ENCODE measurements around the gene OSTN. TPM values are rescaled to one million over a fixed set of nuclear protein-coding genes. Genes with fewer than 3 reads are reported as not detected.

The OSTN gene
- total RNA-seq, 1 donor from 2014 or later, result not detected

DNA sequence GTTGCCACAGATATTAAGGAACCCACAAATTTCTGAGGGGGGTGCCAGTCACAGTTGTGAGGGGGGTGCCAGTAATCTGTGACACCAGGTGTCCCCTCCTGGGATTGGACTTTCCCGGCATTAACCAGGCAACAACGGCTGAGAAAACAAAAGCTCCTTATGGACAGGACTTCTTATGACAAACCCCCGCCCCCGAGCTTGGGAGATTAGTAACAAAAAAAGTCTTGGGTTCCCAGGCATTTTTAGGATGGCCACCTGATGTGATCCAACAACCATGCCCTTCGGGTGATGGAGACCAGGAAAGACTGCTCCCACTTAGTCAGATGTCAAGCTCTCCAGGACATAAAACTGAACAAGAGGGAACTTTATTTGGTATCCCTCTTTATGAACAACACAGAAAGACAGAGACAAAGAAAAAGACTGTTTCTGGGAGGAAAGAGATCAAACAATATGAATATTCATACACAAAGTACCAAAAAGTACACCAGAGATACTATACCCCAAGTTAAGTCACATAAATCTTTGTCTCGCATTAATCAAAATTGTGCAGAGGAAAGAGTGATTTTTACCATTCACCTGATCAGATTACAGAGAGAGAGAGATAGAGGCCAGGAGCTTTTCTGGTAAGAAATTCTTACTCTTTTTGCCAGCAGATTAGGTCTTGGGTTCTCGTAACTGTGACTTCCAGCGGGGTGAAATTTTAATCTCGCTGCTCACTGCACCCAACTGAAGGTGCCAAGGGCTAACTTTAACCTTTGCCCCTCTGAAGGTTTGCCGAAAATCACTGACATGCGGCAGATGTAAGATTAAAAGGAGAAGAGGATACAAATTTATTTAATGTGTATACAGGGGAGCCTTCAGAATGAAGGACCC lies 61.6 kb downstream of the OSTN start:
- Histone ChIP-seq H3K27me3 (ENCODE audit: low read depth) (no peaks in the 10 kb centered on the region), H3K4me3 (no peak overlapping the region), H3K36me3 (no peaks in the 10 kb centered on the region), H3K9me3 (no peaks in the 10 kb centered on the region), H3K4me1 (no peaks in the 10 kb centered on the region), H3K27ac (no peak overlapping the region)
- DNase-seq, result no peak
- intact Hi-C loops (cut with DNase I), result no loop called here
- ATAC-seq, result no peak
- TF ChIP-seq, protein P1, sequence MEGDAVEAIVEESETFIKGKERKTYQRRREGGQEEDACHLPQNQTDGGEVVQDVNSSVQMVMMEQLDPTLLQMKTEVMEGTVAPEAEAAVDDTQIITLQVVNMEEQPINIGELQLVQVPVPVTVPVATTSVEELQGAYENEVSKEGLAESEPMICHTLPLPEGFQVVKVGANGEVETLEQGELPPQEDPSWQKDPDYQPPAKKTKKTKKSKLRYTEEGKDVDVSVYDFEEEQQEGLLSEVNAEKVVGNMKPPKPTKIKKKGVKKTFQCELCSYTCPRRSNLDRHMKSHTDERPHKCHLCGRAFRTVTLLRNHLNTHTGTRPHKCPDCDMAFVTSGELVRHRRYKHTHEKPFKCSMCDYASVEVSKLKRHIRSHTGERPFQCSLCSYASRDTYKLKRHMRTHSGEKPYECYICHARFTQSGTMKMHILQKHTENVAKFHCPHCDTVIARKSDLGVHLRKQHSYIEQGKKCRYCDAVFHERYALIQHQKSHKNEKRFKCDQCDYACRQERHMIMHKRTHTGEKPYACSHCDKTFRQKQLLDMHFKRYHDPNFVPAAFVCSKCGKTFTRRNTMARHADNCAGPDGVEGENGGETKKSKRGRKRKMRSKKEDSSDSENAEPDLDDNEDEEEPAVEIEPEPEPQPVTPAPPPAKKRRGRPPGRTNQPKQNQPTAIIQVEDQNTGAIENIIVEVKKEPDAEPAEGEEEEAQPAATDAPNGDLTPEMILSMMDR (IDR thresholded peaks at IDR 0.05), result no peak

DNA sequence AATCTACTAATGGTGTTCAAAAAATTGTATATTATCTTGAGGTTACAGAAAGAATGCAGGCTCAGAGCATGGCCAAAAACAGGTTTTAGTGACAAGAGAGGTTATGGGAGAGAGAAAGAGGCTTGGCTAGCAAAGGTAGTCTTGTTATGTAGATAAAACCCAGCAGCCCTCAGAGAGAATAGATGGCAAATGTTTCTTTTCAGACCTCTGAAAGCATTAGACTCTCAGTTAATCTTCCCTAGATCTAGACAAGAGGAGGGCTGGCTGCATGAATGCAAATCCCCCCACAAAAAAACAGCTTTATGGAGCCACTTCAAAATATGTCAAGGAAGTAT lies 62.2 kb downstream of the OSTN start:
- TF ChIP-seq, protein P1 (IDR thresholded peaks at IDR 0.05), result no peak
- H3K4me1 ChIP-seq, result no peaks in the 10 kb centered on the region
- no peak overlapping the region for H3K27ac ChIP-seq
- ATAC-seq (no peak), DNase-seq (no peak)
- no peaks in the 10 kb centered on the region for H3K36me3 ChIP-seq
- no peak overlapping the region for H3K4me3 ChIP-seq
- intact Hi-C loops (cut with DNase I), result no loop called here
- no peaks in the 10 kb centered on the region for H3K27me3 ChIP-seq (ENCODE audit: low read depth)
- no peaks in the 10 kb centered on the region for H3K9me3 ChIP-seq

DNA sequence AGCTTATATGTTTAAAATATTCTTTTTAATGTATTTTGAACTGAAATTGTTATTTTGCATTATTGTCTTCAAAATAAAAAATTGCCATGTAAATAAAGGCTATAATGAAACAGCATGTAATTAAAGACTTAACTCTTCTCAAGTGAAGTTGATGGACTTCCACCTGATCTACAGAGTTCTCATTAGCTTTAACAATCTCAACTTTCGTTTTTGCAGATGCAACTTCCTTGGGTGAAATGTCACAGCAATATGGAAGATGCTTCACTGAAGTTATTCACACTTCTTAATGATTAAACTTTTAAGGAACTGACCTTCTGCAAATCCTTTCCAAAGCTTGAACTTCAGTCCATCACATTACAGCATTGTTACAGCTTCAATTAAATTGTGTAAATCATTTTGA lies 63.6 kb downstream of the OSTN start:
- H3K9me3 ChIP-seq, result no peaks in the 10 kb centered on the region
- TF ChIP-seq, protein P1 (IDR thresholded peaks at IDR 0.05), result no peak
- H3K4me3 ChIP-seq, result no peak overlapping the region
- no peak overlapping the region for H3K27ac ChIP-seq
- ATAC-seq (no peak), DNase-seq (no peak)
- no peaks in the 10 kb centered on the region for H3K27me3 ChIP-seq (ENCODE audit: low read depth)
- no peaks in the 10 kb centered on the region for H3K36me3 ChIP-seq
- intact Hi-C loops (cut with DNase I), result no loop called here
- H3K4me1 ChIP-seq, result no peaks in the 10 kb centered on the region

DNA sequence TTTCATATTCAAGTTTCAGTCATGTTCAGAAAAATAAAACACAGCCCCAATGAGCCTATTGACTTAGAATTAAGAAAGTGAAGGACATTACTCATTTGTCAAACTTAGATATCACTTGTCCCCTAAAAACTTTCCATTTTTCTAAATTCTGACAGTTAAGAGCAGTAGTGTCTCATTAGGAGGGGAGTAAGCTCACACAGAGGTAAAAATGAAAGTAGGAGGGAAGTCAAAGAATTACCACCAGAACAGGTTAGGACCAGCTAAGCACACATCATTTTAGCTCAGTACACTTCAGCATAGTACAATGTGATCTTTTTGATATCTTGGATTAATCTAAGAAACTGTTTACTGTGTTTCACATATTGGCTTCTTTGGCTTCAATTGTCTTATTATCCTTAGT lies 64.3 kb downstream of the OSTN start:
- no peaks in the 10 kb centered on the region for H3K4me1 ChIP-seq
- TF ChIP-seq, protein P1 (IDR thresholded peaks at IDR 0.05), result no peak
- H3K36me3 ChIP-seq, result no peaks in the 10 kb centered on the region
- no peaks in the 10 kb centered on the region for H3K27me3 ChIP-seq (ENCODE audit: low read depth)
- intact Hi-C loops (cut with DNase I), result no loop called here
- no peak overlapping the region for H3K27ac ChIP-seq
- ATAC-seq (no peak), DNase-seq (no peak)
- H3K9me3 ChIP-seq, result no peaks in the 10 kb centered on the region
- H3K4me3 ChIP-seq, result no peak overlapping the region

DNA sequence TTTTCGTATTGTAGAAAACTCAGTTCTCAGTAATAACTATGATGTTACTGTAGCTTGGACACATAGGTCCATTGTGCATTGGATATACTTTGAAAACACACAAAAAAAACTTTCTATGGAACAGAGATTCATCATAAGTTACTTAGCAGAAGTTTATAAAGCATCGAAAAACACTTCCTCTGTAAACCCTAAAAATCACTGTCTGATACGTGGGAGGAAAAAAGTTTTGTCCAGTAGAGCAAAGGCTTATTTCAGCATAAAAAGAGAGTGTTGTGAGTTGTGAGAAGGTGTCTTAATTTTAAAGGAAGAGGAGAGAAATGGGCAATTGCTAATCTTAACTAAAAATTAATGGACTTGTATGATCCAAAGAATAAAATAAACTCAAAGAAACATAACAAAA lies 64.8 kb downstream of the OSTN start:
- Histone ChIP-seq H3K27ac (no peak overlapping the region), H3K36me3 (no peaks in the 10 kb centered on the region), H3K4me3 (no peak overlapping the region), H3K27me3 (ENCODE audit: low read depth) (no peaks in the 10 kb centered on the region), H3K9me3 (no peaks in the 10 kb centered on the region), H3K4me1 (no peaks in the 10 kb centered on the region)
- TF ChIP-seq, protein P1 (IDR thresholded peaks at IDR 0.05), result no peak
- no peak for DNase-seq
- ATAC-seq, result peak in 1 of 2 donors; percentile 23
- intact Hi-C loops (cut with DNase I), result no loop called here

All from lower lobe of right lung (tissue), 2 donors.